Adipocyte (in vitro differentiated cells): ENCODE measurements around the gene ENC1.

Experiments used
- DNase-seq: peaks from one replicate; pipeline ENCODE4 v3.0.0-alpha.2; 2015; ENCODE audit warnings: low read depth
- H3K27me3 ChIP-seq: replicated peaks from 2 replicates; pipeline ENCODE4 v1.7.0; 2013; ENCODE audit warnings: mild to moderate bottlenecking, low read length, moderate library complexity; ENCODE audit not compliant: control insufficient read depth, insufficient read depth
- H3K36me3 ChIP-seq: 2 replicates; pipeline ENCODE4 v1.7.0; 2013; ENCODE audit warnings: low read length, mild to moderate bottlenecking, moderate library complexity; ENCODE audit not compliant: control insufficient read depth, insufficient read depth, severe bottlenecking
- H3K4me1 ChIP-seq: 2 replicates; pipeline ENCODE4 v1.7.0; 2013; ENCODE audit warnings: mild to moderate bottlenecking, low read length, moderate library complexity; ENCODE audit not compliant: control insufficient read depth, insufficient read depth
- H3K4me3 ChIP-seq: 2 replicates; pipeline ENCODE4 v1.7.0; 2013; ENCODE audit warnings: mild to moderate bottlenecking, low read length, moderate library complexity
- H3K9ac ChIP-seq: 2 replicates; pipeline ENCODE4 v1.7.0; 2013; ENCODE audit warnings: mild to moderate bottlenecking, low read length, moderate library complexity
- H3K9me3 ChIP-seq: 2 replicates; pipeline ENCODE4 v1.7.0; 2013; ENCODE audit warnings: mild to moderate bottlenecking, low read length, moderate library complexity; ENCODE audit not compliant: control insufficient read depth

Gene ENC1

GRCh38 chr5:74670396-74671038 is 30.0 kb upstream of the ENC1 start:
- DNase-seq: no peak
- Histone ChIP-seq H3K27me3 (peaks cover 5% of the 10 kb centered on the region), H3K4me1 (peaks cover 15% of the 10 kb centered on the region), H3K9ac (no peak overlapping the region), H3K36me3 (no peaks in the 10 kb centered on the region), H3K4me3 (no peak overlapping the region), H3K9me3 (no peaks in the 10 kb centered on the region)

GRCh38 chr5:74669821-74670220 is 29.3 kb upstream of the ENC1 start:
- Histone ChIP-seq H3K4me3 (no peak overlapping the region), H3K4me1 (peaks cover 15% of the 10 kb centered on the region), H3K9me3 (no peaks in the 10 kb centered on the region), H3K9ac (no peak overlapping the region), H3K36me3 (no peaks in the 10 kb centered on the region), H3K27me3 (peaks cover 5% of the 10 kb centered on the region)
- no peak for DNase-seq

GRCh38 chr5:74667396-74667795 is 26.9 kb upstream of the ENC1 start:
- Histone ChIP-seq H3K9ac (no peak overlapping the region), H3K36me3 (no peaks in the 10 kb centered on the region), H3K9me3 (no peaks in the 10 kb centered on the region), H3K4me1 (no peaks in the 10 kb centered on the region), H3K4me3 (no peak overlapping the region), H3K27me3 (peaks cover 5% of the 10 kb centered on the region)
- DNase-seq: peak; percentile 40

- Histone ChIP-seq H3K4me1 (no peaks in the 10 kb centered on the region), H3K4me3 (no peak overlapping the region), H3K9ac (no peak overlapping the region), H3K9me3 (no peaks in the 10 kb centered on the region), H3K36me3 (no peaks in the 10 kb centered on the region), H3K27me3 (no peaks in the 10 kb centered on the region)
- no peak for DNase-seq
These were observed 25.3 kb upstream of the ENC1 start for GRCh38 chr5:74665816-74666215.

- peak; percentile 47 for DNase-seq
- Histone ChIP-seq H3K27me3 (no peaks in the 10 kb centered on the region), H3K4me3 (no peak overlapping the region)
These were observed 24.7 kb upstream of the ENC1 start for GRCh38 chr5:74665273-74665672.

GRCh38 chr5:74664551-74664950 is 24.0 kb upstream of the ENC1 start:
- DNase-seq: no peak
- Histone ChIP-seq H3K4me1 (no peaks in the 10 kb centered on the region), H3K9me3 (no peaks in the 10 kb centered on the region), H3K27me3 (no peaks in the 10 kb centered on the region), H3K9ac (no peak overlapping the region), H3K4me3 (no peak overlapping the region), H3K36me3 (no peaks in the 10 kb centered on the region)

More at GRCh38 chr5:74665273-74665672, 24.7 kb upstream of the ENC1 start:
- Histone ChIP-seq H3K9me3 (no peaks in the 10 kb centered on the region), H3K4me1 (no peaks in the 10 kb centered on the region), H3K36me3 (no peaks in the 10 kb centered on the region), H3K9ac (no peak overlapping the region)

DNA sequence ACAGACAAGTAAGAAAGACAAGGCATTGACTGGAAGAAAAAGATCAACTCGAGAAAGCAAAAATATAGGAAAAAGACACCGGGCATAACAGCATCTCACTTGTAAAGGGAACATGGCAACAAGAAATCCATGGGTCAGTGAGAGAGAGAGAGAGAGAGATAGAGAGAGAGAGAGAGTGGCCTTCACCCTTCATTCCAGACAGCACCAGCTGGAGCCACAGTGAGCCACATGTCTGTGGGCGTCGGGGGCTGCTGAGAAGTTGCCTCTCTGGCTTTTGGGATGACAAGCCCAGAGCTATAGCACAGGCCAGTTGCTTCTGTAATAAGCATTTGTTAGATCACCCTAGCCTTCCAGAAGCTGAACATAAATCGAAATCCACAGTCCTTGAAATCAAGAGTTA is 20.3 kb upstream of the ENC1 start:
- Histone ChIP-seq H3K9me3 (no peaks in the 10 kb centered on the region), H3K27me3 (no peaks in the 10 kb centered on the region), H3K4me1 (no peaks in the 10 kb centered on the region), H3K9ac (no peak overlapping the region), H3K36me3 (no peaks in the 10 kb centered on the region), H3K4me3 (no peak overlapping the region)
- no peak for DNase-seq

- Histone ChIP-seq H3K9me3 (no peaks in the 10 kb centered on the region), H3K36me3 (no peaks in the 10 kb centered on the region), H3K4me1 (no peaks in the 10 kb centered on the region), H3K27me3 (no peaks in the 10 kb centered on the region), H3K4me3 (no peak overlapping the region), H3K9ac (no peak overlapping the region)
- DNase-seq: no peak
These were observed 19.6 kb upstream of the ENC1 start for GRCh38 chr5:74660140-74660539.

- H3K4me3 ChIP-seq: no peak overlapping the region
- DNase-seq: no peak
These were observed 18.6 kb upstream of the ENC1 start for GRCh38 chr5:74659172-74659571.

GRCh38 chr5:74657165-74657564 is 16.6 kb upstream of the ENC1 start:
- H3K4me1 ChIP-seq: no peaks in the 10 kb centered on the region
- H3K36me3 ChIP-seq: no peaks in the 10 kb centered on the region
- H3K9ac ChIP-seq: no peak overlapping the region
- no peaks in the 10 kb centered on the region for H3K27me3 ChIP-seq
- no peak overlapping the region for H3K4me3 ChIP-seq
- H3K9me3 ChIP-seq: no peaks in the 10 kb centered on the region
- DNase-seq: no peak

More at GRCh38 chr5:74659172-74659571, 18.6 kb upstream of the ENC1 start:
- Histone ChIP-seq H3K36me3 (no peaks in the 10 kb centered on the region), H3K27me3 (no peaks in the 10 kb centered on the region), H3K9me3 (no peaks in the 10 kb centered on the region), H3K4me1 (no peaks in the 10 kb centered on the region), H3K9ac (no peak overlapping the region)

- Histone ChIP-seq H3K4me1 (no peaks in the 10 kb centered on the region), H3K27me3 (no peaks in the 10 kb centered on the region), H3K4me3 (no peak overlapping the region), H3K9me3 (no peaks in the 10 kb centered on the region), H3K36me3 (no peaks in the 10 kb centered on the region), H3K9ac (no peak overlapping the region)
- no peak for DNase-seq
These were observed 15.2 kb upstream of the ENC1 start for GRCh38 chr5:74655716-74656115.

DNA sequence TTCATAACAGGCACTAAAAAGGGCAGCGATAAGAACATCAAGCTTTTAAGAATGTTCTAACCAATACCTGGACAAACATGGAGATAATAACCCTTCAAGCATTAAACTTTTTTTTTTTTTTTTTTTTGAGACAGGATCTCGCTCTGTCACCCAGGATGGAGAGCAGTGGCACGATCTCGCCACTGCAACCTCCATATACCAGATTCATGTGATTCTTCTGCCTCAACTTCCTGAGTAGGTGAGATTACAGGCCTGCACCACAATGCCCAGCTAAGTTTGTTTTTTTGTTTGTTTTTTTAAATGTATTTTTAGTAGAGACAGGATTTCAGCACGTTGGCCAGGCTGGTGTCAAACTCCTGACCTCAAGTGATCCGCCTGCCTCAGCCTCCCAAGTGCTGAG is 14.7 kb upstream of the ENC1 start:
- DNase-seq: no peak
- H3K9ac ChIP-seq: no peak overlapping the region
- H3K4me3 ChIP-seq: no peak overlapping the region
- H3K36me3 ChIP-seq: no peaks in the 10 kb centered on the region
- H3K9me3 ChIP-seq: no peaks in the 10 kb centered on the region
- H3K4me1 ChIP-seq: peaks cover under 1% of the 10 kb centered on the region
- H3K27me3 ChIP-seq: no peaks in the 10 kb centered on the region
